SH-SY5Y (cell line): ENCODE results near the gene CYREN.

Source experiments
- GATA2 ChIP-seq: IDR thresholded peaks from 2 replicates; pipeline ENCODE4 v1.6.1; 2011; ENCODE audit warnings: mild to moderate bottlenecking, low read depth, low read length
- GATA3 ChIP-seq: IDR thresholded peaks from 2 replicates; pipeline ENCODE4 v1.6.1; 2011; ENCODE audit warnings: low read depth, mild to moderate bottlenecking, low read length, moderate library complexity

- no peak for TF ChIP-seq GATA2
- no peak for TF ChIP-seq GATA3
Measured at GRCh38 chr7:135184254-135184841, 13.8 kb upstream of the CYREN start.
